ENCODE measurements around the gene AUNIP.

DNA sequence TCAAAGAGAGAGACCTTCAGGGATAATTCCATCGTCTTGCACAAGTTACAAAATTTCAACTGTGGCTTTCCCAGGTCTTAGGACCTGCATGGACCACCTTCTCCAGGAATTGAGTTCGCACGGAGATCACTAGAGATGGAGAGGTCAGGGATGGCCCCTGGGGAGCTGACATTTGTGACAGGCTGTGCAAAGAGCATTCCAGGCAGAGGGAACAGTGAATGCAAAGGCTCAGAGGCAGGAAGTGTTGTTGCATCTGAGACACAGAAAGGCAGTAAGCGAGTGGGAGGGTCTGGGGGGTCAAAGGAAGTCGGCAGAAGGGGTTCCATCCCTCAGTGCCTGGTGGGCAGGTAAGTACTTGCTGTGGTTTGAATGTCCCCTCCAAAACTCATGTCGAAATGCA lies 68.8 kb downstream of the AUNIP start:
- TF ChIP-seq SUZ12 (IDR thresholded peaks at IDR 0.05; ENCODE audit: extremely low read depth, insufficient read depth, insufficient read length) (no peak), YY1 (IDR thresholded peaks at IDR 0.05; ENCODE audit: insufficient read depth, insufficient read length) (no peak)
